Chondrocyte (in vitro differentiated cells): ENCODE results near the gene PDE3B. TPM values are rescaled to one million over a fixed set of nuclear protein-coding genes. Genes with fewer than 3 reads are reported as not detected.
"Not testable (repeated sequence)": the region's sequence is repeated elsewhere in the genome, so short reads cannot be mapped to it uniquely, and the experiment has no call there.

Source experiments
- DNase-seq: peaks from one replicate; pipeline ENCODE4 v3.0.0; 2021; ENCODE audit warnings: mixed read lengths, low spot score
- H3K27ac Mint-ChIP-seq: one replicate; pipeline ENCODE4 v1.8.0; 2021; ENCODE audit warnings: mild to moderate bottlenecking, moderate library complexity, mixed read lengths; ENCODE audit not compliant: unreplicated experiment
- H3K27me3 Mint-ChIP-seq: 2 replicates; pipeline ENCODE4 v1.8.0; 2021; ENCODE audit warnings: low read depth, mixed read lengths
- H3K36me3 Mint-ChIP-seq: 2 replicates; pipeline ENCODE4 v1.8.0; 2021; ENCODE audit warnings: low read depth, mixed read lengths
- H3K4me1 Mint-ChIP-seq: 2 replicates; pipeline ENCODE4 v1.8.0; 2021; ENCODE audit warnings: low read depth, mild to moderate bottlenecking, mixed read lengths
- H3K4me3 Mint-ChIP-seq: one replicate; pipeline ENCODE4 v1.8.0; 2021; ENCODE audit warnings: mild to moderate bottlenecking, moderate library complexity, mixed read lengths; ENCODE audit not compliant: unreplicated experiment
- H3K9me3 Mint-ChIP-seq: 2 replicates; pipeline ENCODE4 v1.8.0; 2021; ENCODE audit warnings: low read depth, mixed read lengths
- CTCF ChIP-seq: fragments of 200-600 bp; sonication (generic); IDR thresholded peaks from 2 replicates; pipeline ENCODE4 v1.5.0; 2021; ENCODE audit warnings: antibody characterized with exemption, mild to moderate bottlenecking, moderate library complexity
- total RNA-seq: library from RNA; stranded (reverse); gene quantifications from 3 replicates; pipeline ENCODE4 v1.2.1, GENCODE V29; 2021

The PDE3B gene
- total RNA-seq, 1 donor from 2014 or later = 0.47 TPM

GRCh38 chr11:14656536-14657457, 13.2 kb downstream of the PDE3B start:
- no peak for DNase-seq
- no peaks in the 10 kb centered on the region for H3K36me3 Mint-ChIP-seq
- H3K27ac Mint-ChIP-seq = no peak overlapping the region

GRCh38 chr11:14657841-14658240, 14.2 kb downstream of the PDE3B start:
- Mint-ChIP-seq H3K4me1 (no peaks in the 10 kb centered on the region), H3K9me3 (peaks cover 2% of the 10 kb centered on the region), H3K27ac (no peak overlapping the region), H3K4me3 (no peak overlapping the region), H3K36me3 (no peaks in the 10 kb centered on the region), H3K27me3 (peaks cover 11% of the 10 kb centered on the region)
- no peak for DNase-seq
- TF ChIP-seq CTCF = no peak

More at GRCh38 chr11:14656536-14657457, 13.2 kb downstream of the PDE3B start:
- Mint-ChIP-seq H3K4me3 (no peak overlapping the region), H3K4me1 (no peaks in the 10 kb centered on the region), H3K9me3 (peaks cover 4% of the 10 kb centered on the region), H3K27me3 (peaks cover 11% of the 10 kb centered on the region)
- TF ChIP-seq CTCF = no peak

DNA sequence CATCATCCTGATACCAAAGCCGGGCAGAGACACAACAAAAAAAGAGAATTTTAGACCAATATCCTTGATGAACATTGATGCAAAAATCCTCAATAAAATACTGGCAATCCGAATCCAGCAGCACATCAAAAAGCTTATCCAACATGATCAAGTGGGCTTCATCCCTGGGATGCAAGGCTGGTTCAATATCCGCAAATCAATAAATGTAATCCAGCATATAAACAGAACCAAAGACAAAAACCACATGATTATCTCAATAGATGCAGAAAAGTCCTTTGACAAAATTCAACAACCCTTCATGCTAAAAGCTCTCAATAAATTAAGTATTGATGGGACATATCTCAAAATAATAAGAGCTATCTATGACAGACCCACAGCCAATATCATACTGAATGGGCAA, 21.3 kb downstream of the PDE3B start:
- not testable (repeated sequence) for H3K4me3 Mint-ChIP-seq, H3K27ac Mint-ChIP-seq, H3K27me3 Mint-ChIP-seq, H3K36me3 Mint-ChIP-seq, H3K4me1 Mint-ChIP-seq, DNase-seq
- peaks cover 14% of the 10 kb centered on the region for H3K9me3 Mint-ChIP-seq

DNA sequence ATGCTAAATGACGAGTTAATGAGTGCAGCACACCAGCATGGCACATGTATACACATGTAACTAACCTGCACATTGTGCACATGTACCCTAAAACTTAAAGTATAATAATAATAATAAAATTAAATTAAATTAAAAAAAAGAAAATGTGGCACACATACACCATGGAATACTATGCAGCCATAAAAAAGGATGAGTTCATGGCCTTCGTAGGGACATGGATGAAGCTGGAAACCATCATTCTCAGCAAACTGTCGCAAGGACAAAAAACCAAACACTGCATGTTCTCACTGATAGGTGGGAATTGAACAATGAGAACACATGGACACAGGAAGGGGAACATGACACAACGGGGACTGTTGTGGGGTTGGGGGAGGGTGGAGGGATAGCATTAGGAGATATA, 23.7 kb downstream of the PDE3B start:
- not testable (repeated sequence) for DNase-seq

DNA sequence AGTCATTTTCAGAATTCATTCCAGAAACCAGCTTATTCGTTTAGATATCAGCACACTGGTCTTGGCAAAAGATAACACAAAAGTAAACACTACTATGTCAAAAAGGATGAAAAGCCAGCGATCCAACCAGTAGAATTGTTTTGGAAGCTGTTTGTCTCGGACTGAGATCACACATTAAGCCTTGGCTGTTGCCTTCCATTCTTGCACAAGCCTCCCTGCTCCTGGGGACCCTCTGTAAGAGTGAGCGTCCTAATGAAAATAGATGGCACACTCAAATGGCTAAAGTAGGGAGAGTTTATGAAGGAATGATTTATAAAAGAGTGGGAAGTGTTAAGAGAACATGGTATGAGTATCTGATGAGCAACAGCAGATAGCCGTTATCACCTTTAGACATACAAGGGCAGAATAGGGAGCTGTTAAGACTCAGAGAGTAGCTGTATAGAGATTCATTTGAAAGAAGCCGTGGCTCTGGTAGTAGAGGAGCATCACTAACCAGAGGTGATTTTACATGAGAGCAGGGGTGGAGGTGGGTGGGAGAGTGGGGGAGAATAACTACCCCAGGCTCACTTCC, 25.2 kb downstream of the PDE3B start:
- no peak for TF ChIP-seq CTCF
- Mint-ChIP-seq H3K4me1 (no peaks in the 10 kb centered on the region), H3K36me3 (no peaks in the 10 kb centered on the region), H3K9me3 (peaks cover 11% of the 10 kb centered on the region), H3K27me3 (no peaks in the 10 kb centered on the region), H3K4me3 (no peak overlapping the region), H3K27ac (no peak overlapping the region)
- no peak for DNase-seq

More for the DNA sequence above, 23.7 kb downstream of the PDE3B start:
- peaks cover 14% of the 10 kb centered on the region for H3K9me3 Mint-ChIP-seq
- not testable (repeated sequence) for H3K36me3 Mint-ChIP-seq, H3K27ac Mint-ChIP-seq, H3K4me1 Mint-ChIP-seq, H3K27me3 Mint-ChIP-seq, H3K4me3 Mint-ChIP-seq

- Mint-ChIP-seq H3K27me3 (no peaks in the 10 kb centered on the region), H3K27ac (no peak overlapping the region), H3K4me1 (no peaks in the 10 kb centered on the region), H3K36me3 (no peaks in the 10 kb centered on the region), H3K9me3 (peaks cover 4% of the 10 kb centered on the region), H3K4me3 (no peak overlapping the region)
- TF ChIP-seq CTCF = no peak
- no peak for DNase-seq
These were observed 25.9 kb downstream of the PDE3B start for GRCh38 chr11:14669499-14669898.
